Activated T-cell treated with anti-CD3 and anti-CD28 coated beads, Interleukin-2, amount 50 U/mL, for 4 hours (primary cell): ENCODE measurements around the gene TIRAP. TPM values are rescaled to one million over a fixed set of nuclear protein-coding genes. Genes with fewer than 3 reads are reported as not detected.
"Not testable (repeated sequence)": the region's sequence is repeated elsewhere in the genome, so short reads cannot be mapped to it uniquely, and the experiment has no call there.

ENCODE experiments used
- ATAC-seq, 2 donors: fragments of 200-7000 bp; cut with Tn5 transposase; one replicate each; pipeline ENCODE4 v1.10.0; 2021
- DNase-seq: peaks from one replicate; pipeline ENCODE4 v3.0.0-alpha.2; 2020
- H3K27me3 Mint-ChIP-seq: one replicate; pipeline ENCODE4 v1.8.0; 2021; ENCODE audit warnings: low read depth, mixed read lengths
- H3K36me3 Mint-ChIP-seq: one replicate; pipeline ENCODE4 v1.8.0; 2022; ENCODE audit warnings: mixed read lengths; ENCODE audit not compliant: insufficient read depth
- H3K4me1 Mint-ChIP-seq: one replicate; pipeline ENCODE4 v1.8.0; 2021; ENCODE audit warnings: low read depth, mixed read lengths
- H3K4me3 Mint-ChIP-seq: one replicate; pipeline ENCODE4 v1.8.0; 2021; ENCODE audit warnings: mild to moderate bottlenecking, moderate library complexity, mixed read lengths
- H3K9me3 Mint-ChIP-seq: one replicate; pipeline ENCODE4 v1.8.0; 2021; ENCODE audit warnings: mixed read lengths
- total RNA-seq, 3 donors: library from RNA; stranded (reverse); gene quantifications; one replicate each; pipeline ENCODE4 v1.2.1, GENCODE V29; 2021

TIRAP gene, protein sequence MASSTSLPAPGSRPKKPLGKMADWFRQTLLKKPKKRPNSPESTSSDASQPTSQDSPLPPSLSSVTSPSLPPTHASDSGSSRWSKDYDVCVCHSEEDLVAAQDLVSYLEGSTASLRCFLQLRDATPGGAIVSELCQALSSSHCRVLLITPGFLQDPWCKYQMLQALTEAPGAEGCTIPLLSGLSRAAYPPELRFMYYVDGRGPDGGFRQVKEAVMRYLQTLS
- 1 to 10 TPM; 4.8 to 6.4 (median 5.4) TPM for total RNA-seq

DNA sequence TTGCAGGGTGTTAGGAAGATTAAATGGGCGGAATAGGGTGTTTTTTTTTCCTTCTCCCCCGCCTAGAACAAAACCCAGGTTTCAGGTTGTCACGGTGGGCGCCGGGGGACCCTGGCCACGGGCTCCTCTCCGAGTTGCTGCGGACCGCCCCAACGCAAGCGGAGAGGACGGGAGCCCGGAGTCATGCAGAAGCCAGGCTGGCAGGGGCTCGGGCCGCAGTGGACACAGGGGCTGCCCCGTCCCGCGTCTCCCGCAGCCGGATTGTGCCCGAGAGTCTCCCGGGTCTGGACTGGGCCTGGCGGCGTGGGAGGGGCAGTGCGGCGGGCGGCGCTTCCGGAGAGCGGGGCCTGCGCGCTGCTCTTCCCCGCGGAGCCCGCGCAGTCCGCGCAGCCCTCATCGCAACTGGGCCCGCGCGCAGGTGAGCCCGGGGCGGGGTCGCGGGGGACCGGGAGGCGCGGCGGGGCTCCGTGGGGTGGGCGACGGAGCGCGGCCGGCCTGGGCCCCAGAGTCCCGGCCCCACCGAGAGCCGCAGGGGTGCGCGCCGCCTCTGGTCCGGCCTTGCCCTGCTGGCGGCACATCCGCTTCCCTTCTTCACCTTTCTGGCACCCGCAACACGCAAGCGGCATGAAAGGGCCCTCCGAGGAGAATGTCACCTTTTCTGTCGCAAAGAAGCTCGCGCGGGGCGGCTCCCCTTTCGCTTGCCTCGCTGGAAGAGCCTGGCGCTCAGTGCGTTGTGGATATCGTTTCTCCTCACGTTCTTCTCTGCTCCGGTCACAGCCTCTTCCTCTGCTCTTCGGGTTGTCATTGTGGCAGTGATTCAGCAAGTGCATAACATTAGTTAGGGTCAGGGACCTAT, at the start of gene TIRAP:
Gene TIRAP, plus strand, starts transcription at position 358 of the 856 bp plus-strand sequence. CDS start 7,802 bp downstream, outside the sequence.
- no peaks in the 10 kb centered on the region for H3K27me3 Mint-ChIP-seq
- peak within 1 kb of the TSS; percentile 94 for H3K4me3 Mint-ChIP-seq
- H3K36me3 Mint-ChIP-seq, result peaks cover 5% of the 10 kb centered on the region
- DNase-seq (peak; percentile 42), ATAC-seq (peak; percentile 60 to 71)
- no peaks in the 10 kb centered on the region for H3K9me3 Mint-ChIP-seq
- H3K4me1 Mint-ChIP-seq, result peaks cover 47% of the 10 kb centered on the region

DNA sequence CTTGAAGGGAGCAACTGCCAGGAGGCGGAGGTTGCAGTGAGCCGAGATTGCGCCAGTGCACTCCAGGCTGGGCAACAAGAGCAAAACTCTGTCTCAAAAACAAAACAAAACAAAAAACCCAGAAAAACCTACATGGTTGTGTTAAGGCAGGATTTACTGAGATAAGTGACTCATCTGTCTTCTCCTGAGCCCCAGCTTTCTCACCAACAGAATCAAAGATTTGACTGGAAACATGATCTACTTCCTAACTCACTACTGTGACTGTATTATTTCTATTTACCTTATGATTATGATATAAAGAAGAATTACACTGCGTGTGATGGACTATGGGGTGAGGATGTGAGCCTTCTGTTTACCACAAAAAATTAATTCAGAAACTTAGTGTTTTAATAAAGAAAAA, 49.5 kb upstream of the TIRAP start:
- no peak overlapping the region for H3K4me3 Mint-ChIP-seq
- no peaks in the 10 kb centered on the region for H3K4me1 Mint-ChIP-seq
- ATAC-seq (no peak), DNase-seq (no peak)
- H3K36me3 Mint-ChIP-seq, result peaks cover 15% of the 10 kb centered on the region
- no peaks in the 10 kb centered on the region for H3K9me3 Mint-ChIP-seq
- no peaks in the 10 kb centered on the region for H3K27me3 Mint-ChIP-seq

DNA sequence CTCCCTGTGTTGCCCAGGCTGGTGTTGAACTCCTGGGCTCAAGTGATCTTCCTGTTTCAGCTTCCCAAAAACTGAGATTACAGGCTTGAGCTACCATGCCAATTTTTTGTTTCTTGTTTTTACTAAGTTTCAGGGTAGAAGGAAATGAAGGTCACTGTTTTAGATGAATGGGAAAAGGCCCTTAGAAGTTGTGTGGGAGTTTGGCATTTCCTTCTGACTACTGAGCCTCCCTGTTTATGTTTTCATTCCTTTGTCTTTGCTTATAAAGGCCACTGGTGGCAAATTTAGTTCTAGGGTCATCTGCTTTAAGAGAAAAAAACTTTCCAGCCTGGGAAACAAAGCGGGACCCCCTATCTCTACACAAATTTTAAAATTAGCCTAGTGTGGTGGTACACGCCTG, 36.3 kb upstream of the TIRAP start:
- H3K27me3 Mint-ChIP-seq, result no peaks in the 10 kb centered on the region
- H3K4me3 Mint-ChIP-seq, result no peak overlapping the region
- ATAC-seq, result no peak
- no peaks in the 10 kb centered on the region for H3K4me1 Mint-ChIP-seq
- DNase-seq, result no peak
- H3K36me3 Mint-ChIP-seq, result peaks cover 19% of the 10 kb centered on the region
- no peaks in the 10 kb centered on the region for H3K9me3 Mint-ChIP-seq

DNA sequence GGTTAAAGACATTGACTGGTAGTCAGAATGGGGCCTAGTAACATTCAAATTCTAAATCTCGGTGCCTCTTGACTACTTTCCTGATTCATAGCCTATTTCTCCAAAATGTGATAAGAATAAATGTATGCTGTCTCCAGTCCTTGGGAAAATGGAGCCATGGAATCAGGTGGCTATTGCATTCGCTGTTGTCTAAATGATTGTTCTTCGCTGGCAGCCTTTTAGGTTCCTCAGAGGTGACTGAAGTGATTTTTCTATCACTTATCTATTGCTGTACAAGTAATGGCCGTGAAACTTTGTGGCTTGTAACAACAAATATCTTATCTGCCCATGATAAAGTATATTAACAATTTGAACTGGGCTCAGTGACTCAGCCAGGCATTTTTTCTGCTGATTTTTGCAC, 29.6 kb upstream of the TIRAP start:
- no peak for DNase-seq
- H3K36me3 Mint-ChIP-seq, result peaks cover 16% of the 10 kb centered on the region
- ATAC-seq, result no peak
- no peaks in the 10 kb centered on the region for H3K4me1 Mint-ChIP-seq
- H3K27me3 Mint-ChIP-seq, result no peaks in the 10 kb centered on the region
- H3K9me3 Mint-ChIP-seq, result no peaks in the 10 kb centered on the region
- no peak overlapping the region for H3K4me3 Mint-ChIP-seq

DNA sequence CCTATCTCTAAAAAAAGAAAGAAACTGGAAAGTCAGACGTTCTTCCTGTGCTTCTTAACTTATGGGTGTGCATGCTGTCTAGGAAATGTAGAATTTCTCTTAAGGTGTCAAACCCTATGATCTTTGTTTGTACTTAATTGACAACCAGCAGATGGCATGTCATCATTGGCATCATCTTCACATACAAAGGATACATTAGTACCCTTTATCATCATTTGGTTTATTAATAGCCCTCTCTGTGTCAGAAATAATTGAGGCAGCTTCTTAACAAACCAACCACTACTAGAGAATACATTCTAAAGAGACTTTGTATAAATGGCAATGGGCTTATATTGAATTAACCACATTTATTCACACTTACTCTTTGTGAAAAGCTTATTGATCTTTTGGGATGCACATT, 28.1 kb upstream of the TIRAP start:
- H3K9me3 Mint-ChIP-seq, result no peaks in the 10 kb centered on the region
- DNase-seq (no peak), ATAC-seq (no peak)
- H3K4me1 Mint-ChIP-seq, result no peaks in the 10 kb centered on the region
- H3K4me3 Mint-ChIP-seq, result no peak overlapping the region
- H3K36me3 Mint-ChIP-seq, result peaks cover 14% of the 10 kb centered on the region
- no peaks in the 10 kb centered on the region for H3K27me3 Mint-ChIP-seq

DNA sequence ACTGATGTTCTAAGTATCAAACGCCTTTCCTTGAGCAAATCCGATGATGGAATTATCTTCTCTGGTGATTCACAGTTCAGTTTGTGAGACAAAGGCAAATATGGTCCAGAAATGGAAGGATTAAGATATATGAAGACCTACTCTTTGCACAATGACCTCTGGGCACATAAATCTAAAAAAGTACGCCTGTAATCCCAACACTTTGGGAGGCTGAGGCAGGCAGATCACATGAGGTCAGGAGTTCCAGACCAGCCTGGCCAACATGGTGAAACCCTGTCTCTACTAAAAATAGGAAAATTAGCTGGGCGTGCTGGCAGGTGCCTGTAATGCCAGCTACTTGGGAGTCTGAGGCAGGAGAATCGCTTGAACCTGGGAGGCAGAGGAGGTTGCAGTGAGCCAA, 27.4 kb upstream of the TIRAP start:
- not testable (repeated sequence) for DNase-seq, H3K9me3 Mint-ChIP-seq, H3K27me3 Mint-ChIP-seq, ATAC-seq, H3K4me1 Mint-ChIP-seq, H3K4me3 Mint-ChIP-seq
- H3K36me3 Mint-ChIP-seq, result peaks cover 14% of the 10 kb centered on the region

DNA sequence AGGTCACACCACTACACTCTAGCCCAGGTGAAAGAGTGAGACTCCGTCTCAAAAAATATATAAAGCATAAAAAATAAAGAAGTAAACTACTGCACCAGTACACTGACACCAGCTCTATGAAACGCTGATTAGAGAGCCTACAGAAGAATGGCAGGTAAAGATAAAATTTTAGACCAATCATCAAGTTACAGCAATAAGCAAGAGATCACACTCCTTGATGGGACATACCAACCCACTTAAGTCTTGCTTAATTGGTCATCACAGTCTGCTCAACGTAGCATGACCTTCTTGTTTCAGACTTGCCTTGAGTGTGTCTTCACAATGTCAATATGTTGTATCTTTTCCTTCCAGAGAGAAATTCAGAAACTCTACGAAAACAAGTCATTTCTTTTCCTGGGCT, 26.7 kb upstream of the TIRAP start:
- Mint-ChIP-seq H3K27me3 (no peaks in the 10 kb centered on the region), H3K9me3 (no peaks in the 10 kb centered on the region), H3K4me3 (no peak overlapping the region), H3K4me1 (no peaks in the 10 kb centered on the region), H3K36me3 (peaks cover 17% of the 10 kb centered on the region)
- DNase-seq, result no peak
- no peak for ATAC-seq

DNA sequence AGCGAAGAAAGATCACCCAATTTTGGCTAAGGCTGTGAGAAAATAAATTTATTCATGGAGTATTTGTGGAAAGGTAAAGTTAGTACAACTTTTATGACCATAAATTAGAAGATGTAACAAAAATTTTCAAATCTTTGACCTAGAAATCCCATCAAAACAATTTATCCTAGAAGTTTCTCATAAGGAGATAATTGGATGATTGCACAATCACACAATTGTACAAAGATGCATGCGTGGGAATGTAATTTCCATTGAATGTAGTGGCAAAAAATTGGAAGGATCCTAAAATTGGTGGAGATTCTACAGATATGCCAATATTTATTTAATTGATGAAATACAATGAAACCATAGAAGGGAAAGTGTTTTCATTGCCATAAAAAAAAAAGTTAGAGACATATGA, 25.7 kb upstream of the TIRAP start:
- Mint-ChIP-seq H3K36me3 (peaks cover 18% of the 10 kb centered on the region), H3K27me3 (no peaks in the 10 kb centered on the region), H3K9me3 (no peaks in the 10 kb centered on the region), H3K4me1 (no peaks in the 10 kb centered on the region), H3K4me3 (no peak overlapping the region)
- no peak for ATAC-seq
- no peak for DNase-seq

DNA sequence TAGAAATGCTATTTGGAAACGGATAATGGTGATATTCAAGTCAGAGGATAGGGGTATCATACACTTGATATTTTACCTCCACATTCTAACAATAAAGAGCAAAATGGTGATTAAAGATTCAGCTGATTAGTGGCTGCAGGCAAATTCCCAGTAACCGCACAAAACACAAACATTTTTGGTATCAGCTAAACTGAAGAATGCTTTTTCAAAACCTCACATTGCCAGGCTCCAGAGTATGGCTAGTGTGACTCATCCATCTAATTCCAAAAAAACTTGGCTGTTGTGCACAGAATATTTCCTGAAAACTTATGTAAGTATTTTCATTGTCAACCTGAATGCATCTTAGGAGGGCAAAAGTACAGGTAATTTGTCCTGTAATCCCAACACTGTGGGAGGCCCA, 25.1 kb upstream of the TIRAP start:
- Mint-ChIP-seq H3K4me1 (no peaks in the 10 kb centered on the region), H3K4me3 (no peak overlapping the region), H3K9me3 (no peaks in the 10 kb centered on the region), H3K36me3 (peaks cover 18% of the 10 kb centered on the region), H3K27me3 (no peaks in the 10 kb centered on the region)
- DNase-seq (no peak), ATAC-seq (no peak)

DNA sequence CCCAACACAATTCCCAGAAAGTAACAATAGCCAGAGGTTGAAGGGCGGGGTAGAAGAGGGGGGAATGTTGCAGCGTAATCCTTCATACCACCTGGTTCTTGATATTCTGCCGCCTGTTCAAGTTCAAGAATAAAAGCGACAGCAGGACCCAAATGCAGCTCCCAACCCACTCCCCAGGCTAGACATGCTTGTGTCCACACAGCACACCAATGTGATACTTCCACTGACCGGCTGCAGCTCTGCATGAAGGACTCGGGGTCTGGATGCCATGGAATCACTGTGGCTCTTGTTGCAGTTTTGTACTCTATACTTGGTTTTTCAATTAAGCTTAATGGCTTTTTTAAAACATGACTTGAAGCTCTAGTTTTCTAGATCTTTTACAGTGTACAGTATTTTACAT, 20.7 kb upstream of the TIRAP start:
- Mint-ChIP-seq H3K27me3 (no peaks in the 10 kb centered on the region), H3K4me3 (no peak overlapping the region), H3K36me3 (peaks cover 53% of the 10 kb centered on the region), H3K4me1 (peaks cover 15% of the 10 kb centered on the region), H3K9me3 (no peaks in the 10 kb centered on the region)
- no peak for ATAC-seq
- DNase-seq, result no peak

DNA sequence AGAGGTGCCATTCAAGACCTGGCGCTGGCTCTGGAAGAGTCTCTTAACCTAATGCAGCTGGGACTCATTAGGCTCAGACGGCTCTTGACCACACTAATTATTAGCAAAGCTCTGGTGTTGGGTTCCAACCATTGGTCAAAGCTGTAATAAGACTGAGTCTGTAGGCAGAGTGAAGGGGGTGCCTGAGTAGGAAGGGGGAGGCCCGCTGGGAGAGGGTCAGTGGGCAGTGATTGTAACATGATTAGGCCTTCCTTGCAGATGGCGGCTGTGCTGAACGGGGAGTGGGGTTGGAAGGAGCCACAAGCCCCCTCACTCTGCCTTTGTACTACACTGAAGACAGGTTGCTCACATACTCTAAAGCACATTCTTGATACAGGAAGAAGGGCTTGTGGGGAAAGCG, 19.4 kb upstream of the TIRAP start:
- Mint-ChIP-seq H3K9me3 (no peaks in the 10 kb centered on the region), H3K27me3 (no peaks in the 10 kb centered on the region), H3K36me3 (peaks cover 57% of the 10 kb centered on the region), H3K4me3 (no peak overlapping the region), H3K4me1 (peaks cover 24% of the 10 kb centered on the region)
- ATAC-seq (no peak), DNase-seq (no peak)

DNA sequence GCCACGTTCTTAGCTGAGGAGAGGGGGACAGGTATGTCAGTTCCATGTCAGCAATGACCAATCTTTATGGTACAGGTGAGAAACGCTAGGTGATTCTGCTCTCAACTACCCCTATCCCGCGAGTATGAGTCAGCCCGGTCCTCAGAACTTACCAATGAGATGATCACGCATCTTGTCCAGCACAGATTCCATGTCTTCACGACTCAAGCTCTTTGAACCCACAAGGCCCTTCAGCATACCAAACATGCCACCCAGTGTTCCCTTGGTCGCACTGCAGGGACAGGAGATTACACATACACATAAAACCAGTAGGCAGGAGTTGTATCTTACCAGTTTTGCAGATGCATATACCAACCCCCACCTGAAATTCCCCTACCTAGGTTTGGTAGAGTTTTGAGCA, 17.1 kb upstream of the TIRAP start:
- H3K36me3 Mint-ChIP-seq, result peaks cover 54% of the 10 kb centered on the region
- no peak for ATAC-seq

DNA sequence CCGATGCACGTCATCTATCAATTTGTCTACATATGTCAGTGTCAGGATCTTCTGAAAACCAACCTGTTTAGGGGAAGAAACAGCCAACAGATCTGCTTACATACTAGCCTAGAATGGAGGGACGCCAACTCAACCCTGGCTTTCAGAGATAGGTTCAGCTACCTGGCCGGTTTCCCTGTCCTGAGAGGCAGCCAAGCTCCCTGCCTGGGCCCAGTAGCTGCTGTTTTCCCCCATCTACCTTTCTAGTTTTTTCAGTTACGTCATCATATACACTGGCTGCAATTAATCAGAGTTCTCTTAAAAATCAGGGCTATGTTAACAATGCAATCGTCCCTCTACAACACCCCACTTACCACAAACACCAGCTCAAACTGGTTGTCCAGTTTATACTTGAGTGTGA, 15.2 kb upstream of the TIRAP start:
- no peaks in the 10 kb centered on the region for H3K27me3 Mint-ChIP-seq
- DNase-seq, result no peak
- H3K4me3 Mint-ChIP-seq, result peak overlapping the region; percentile 99
- H3K4me1 Mint-ChIP-seq, result peaks cover 38% of the 10 kb centered on the region
- no peaks in the 10 kb centered on the region for H3K9me3 Mint-ChIP-seq
- H3K36me3 Mint-ChIP-seq, result peaks cover 47% of the 10 kb centered on the region
- ATAC-seq, result no peak

More for the DNA sequence above, 17.1 kb upstream of the TIRAP start:
- H3K27me3 Mint-ChIP-seq, result no peaks in the 10 kb centered on the region
- H3K4me1 Mint-ChIP-seq, result peaks cover 35% of the 10 kb centered on the region
- no peak overlapping the region for H3K4me3 Mint-ChIP-seq
- no peaks in the 10 kb centered on the region for H3K9me3 Mint-ChIP-seq
- DNase-seq, result no peak

DNA sequence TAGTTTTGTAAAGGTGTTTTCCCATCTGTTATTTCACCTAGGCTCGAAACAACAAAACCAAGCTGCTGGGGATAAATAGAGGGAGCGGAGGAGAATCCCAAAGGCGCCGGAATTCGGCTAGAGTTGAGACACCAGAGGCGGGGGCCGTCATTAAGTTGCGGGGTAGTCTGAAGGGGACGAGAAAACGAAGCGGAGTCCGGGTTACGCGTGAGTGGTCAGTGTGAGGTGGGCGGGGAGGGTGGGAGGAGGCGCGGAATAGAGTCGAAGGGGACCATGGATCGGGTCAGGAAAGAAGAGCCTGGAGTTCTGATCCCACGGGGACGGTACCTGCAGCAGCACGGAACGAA, 14.6 kb upstream of the TIRAP start:
- DNase-seq (no peak), ATAC-seq (peak; percentile 0 to 1)
- Mint-ChIP-seq H3K4me3 (peak overlapping the region; percentile 99), H3K4me1 (peaks cover 38% of the 10 kb centered on the region), H3K27me3 (no peaks in the 10 kb centered on the region), H3K36me3 (peaks cover 45% of the 10 kb centered on the region), H3K9me3 (no peaks in the 10 kb centered on the region)
